Left lung (tissue), 10 donors: ENCODE measurements around the gene FLCN. TPM values are rescaled to one million over a fixed set of nuclear protein-coding genes. Genes with fewer than 3 reads are reported as not detected.
"Not testable (repeated sequence)": the region's sequence is repeated elsewhere in the genome, so short reads cannot be mapped to it uniquely, and the experiment has no call there.

Source experiments
- ATAC-seq: fragments of 200-7000 bp; cut with Tn5 transposase; one replicate; pipeline ENCODE4 v1.9.1; 2020; ENCODE audit warnings: moderate library complexity
- DNase-seq, 4 donors: peaks; one replicate each; pipeline ENCODE4 v3.0.0-alpha.2; 2013 to 2020
- H3K27ac ChIP-seq, 2 donors: fragments of 200-600 bp; sonication (generic) in 1 of 2; one replicate each; pipeline versions ENCODE4 v1.5.0 to v1.8.0; 2020 to 2021
- H3K27me3 ChIP-seq, 2 donors: fragments of 200-600 bp; sonication (generic) in 1 of 2; one replicate each; pipeline versions ENCODE4 v1.5.0 to v1.8.0; 2020 to 2021
- H3K36me3 ChIP-seq, 2 donors: fragments of 200-600 bp; sonication (generic) in 1 of 2; one replicate each; pipeline versions ENCODE4 v1.5.0 to v1.8.0; 2020 to 2021
- H3K4me1 ChIP-seq, 2 donors: fragments of 200-600 bp; one replicate each; pipeline ENCODE4 v1.8.0; 2021
- H3K4me3 ChIP-seq, 2 donors: fragments of 200-600 bp; sonication (generic) in 1 of 2; one replicate each; pipeline versions ENCODE4 v1.5.0 to v1.8.0; 2020 to 2021; ENCODE audit warnings: mild to moderate bottlenecking in 1 of 2
- H3K9me3 ChIP-seq, 2 donors: fragments of 200-600 bp; sonication (generic) in 1 of 2; one replicate each; pipeline versions ENCODE4 v1.5.0 to v1.8.0; 2020 to 2021
- CTCF ChIP-seq, 2 donors: fragments of 200-600 bp; sonication (generic) in 1 of 2; IDR thresholded peaks; one replicate each; pipeline versions ENCODE4 v1.5.0 to v1.8.0; 2021; ENCODE audit warnings: antibody characterized with exemption in 2 of 2
- intact Hi-C, 2 donors: fragments of 100-400 bp; cut with DNase I; formaldehyde crosslinking; loops; one replicate each; pipeline versions ENCODE4 v1.11.2 to v1.14.2; 2022
- polyA plus RNA-seq, 6 donors: library from polyadenylated mRNA; unstranded; fragments of 120-200 nt; gene quantifications; one replicate each; pipeline ENCODE4 v1.2.1, GENCODE V29; 2013; ENCODE audit not compliant: insufficient read length in 6 of 6
- total RNA-seq, 2 donors: library from RNA; stranded (reverse); fragmentation: NEBNext Ultra II Directional; extraction: Animal tissue kit (Norgen Biotek cat#: 25700); gene quantifications; one replicate each; pipeline ENCODE4 v1.2.1, GENCODE V29; 2021
- donor health status: DM: no; HTN: yes; CAD: no.
- donor health status: DM: no; HTN: no; CAD: no.

The FLCN gene
- total and polyA plus RNA-seq, 8 donors = 39.6 to 80.1 (median 50.8) TPM

- peaks cover 17 to 54% of the 10 kb centered on the region in 2 donors for H3K4me1 ChIP-seq
- peak in 1 of 4 donors; percentile 28 for DNase-seq
- no peaks in the 10 kb centered on the region for H3K27me3 ChIP-seq
- intact Hi-C loops = no loop called here
- no peak overlapping the region for H3K4me3 ChIP-seq
- peaks cover 0 to 54% of the 10 kb centered on the region in 2 donors for H3K36me3 ChIP-seq
- peak overlapping the region; percentile 56 to 57 for H3K27ac ChIP-seq
- H3K9me3 ChIP-seq = no peaks in the 10 kb centered on the region
- no peak for TF ChIP-seq CTCF (IDR thresholded peaks at IDR 0.05)
- peak; percentile 49 for ATAC-seq
Observed at GRCh38 chr17:17186551-17187505, 50.1 kb downstream of the FLCN start.

- ATAC-seq (peak; percentile 66), DNase-seq (peak in 2 of 4 donors; percentile 79 to 80)
- Histone ChIP-seq H3K36me3 (peaks cover 0 to 62% of the 10 kb centered on the region in 2 donors), H3K27me3 (no peaks in the 10 kb centered on the region), H3K9me3 (no peaks in the 10 kb centered on the region), H3K27ac (peak overlapping the region; percentile 56 to 57), H3K4me1 (peaks cover 13 to 48% of the 10 kb centered on the region in 2 donors), H3K4me3 (no peak overlapping the region)
- no peak for TF ChIP-seq CTCF (IDR thresholded peaks at IDR 0.05)
- intact Hi-C loops = no loop called here
Observed at GRCh38 chr17:17186051-17186450, 50.9 kb downstream of the FLCN start.

- H3K27me3 ChIP-seq, ATAC-seq, H3K9me3 ChIP-seq, intact Hi-C loops, DNase-seq, H3K4me3 ChIP-seq: not testable (repeated sequence)
- peaks cover 13 to 45% of the 10 kb centered on the region in 2 donors for H3K4me1 ChIP-seq
- peaks cover 0 to 71% of the 10 kb centered on the region in 2 donors for H3K36me3 ChIP-seq
- peak overlapping the region in 1 of 2 donors; percentile 57 for H3K27ac ChIP-seq
Observed at GRCh38 chr17:17184985-17185757, 51.8 kb downstream of the FLCN start.

GRCh38 chr17:17183744-17184143, 53.2 kb downstream of the FLCN start:
- peaks cover 13 to 45% of the 10 kb centered on the region in 2 donors for H3K4me1 ChIP-seq
- ATAC-seq (peak; percentile 54), DNase-seq (no peak)
- H3K4me3 ChIP-seq = no peak overlapping the region
- H3K27ac ChIP-seq = no peak overlapping the region
- H3K27me3 ChIP-seq = no peaks in the 10 kb centered on the region
- H3K36me3 ChIP-seq = peaks cover 0 to 81% of the 10 kb centered on the region in 2 donors
- intact Hi-C loops = no loop called here
- TF ChIP-seq CTCF (IDR thresholded peaks at IDR 0.05) = no peak
- H3K9me3 ChIP-seq = no peaks in the 10 kb centered on the region

GRCh38 chr17:17182598-17183136, 54.3 kb downstream of the FLCN start:
- DNase-seq (peak in 1 of 4 donors; percentile 44), ATAC-seq (no peak)
- no peaks in the 10 kb centered on the region for H3K9me3 ChIP-seq
- intact Hi-C loops = no loop called here
- no peak overlapping the region for H3K27ac ChIP-seq
- H3K36me3 ChIP-seq = peaks cover 0 to 83% of the 10 kb centered on the region in 2 donors
- H3K4me1 ChIP-seq = peaks cover 13 to 43% of the 10 kb centered on the region in 2 donors
- no peak for TF ChIP-seq CTCF (IDR thresholded peaks at IDR 0.05)
- no peak overlapping the region for H3K4me3 ChIP-seq
- no peaks in the 10 kb centered on the region for H3K27me3 ChIP-seq
